ENCODE data around the gene TMEM255A. TPM values are rescaled to one million over a fixed set of nuclear protein-coding genes. Genes with fewer than 3 reads are reported as not detected.

The TMEM255A gene
- polyA plus RNA-seq, 1 of the 3 experiments (the other 2 are of a cell fraction) = 0.08 TPM

DNA sequence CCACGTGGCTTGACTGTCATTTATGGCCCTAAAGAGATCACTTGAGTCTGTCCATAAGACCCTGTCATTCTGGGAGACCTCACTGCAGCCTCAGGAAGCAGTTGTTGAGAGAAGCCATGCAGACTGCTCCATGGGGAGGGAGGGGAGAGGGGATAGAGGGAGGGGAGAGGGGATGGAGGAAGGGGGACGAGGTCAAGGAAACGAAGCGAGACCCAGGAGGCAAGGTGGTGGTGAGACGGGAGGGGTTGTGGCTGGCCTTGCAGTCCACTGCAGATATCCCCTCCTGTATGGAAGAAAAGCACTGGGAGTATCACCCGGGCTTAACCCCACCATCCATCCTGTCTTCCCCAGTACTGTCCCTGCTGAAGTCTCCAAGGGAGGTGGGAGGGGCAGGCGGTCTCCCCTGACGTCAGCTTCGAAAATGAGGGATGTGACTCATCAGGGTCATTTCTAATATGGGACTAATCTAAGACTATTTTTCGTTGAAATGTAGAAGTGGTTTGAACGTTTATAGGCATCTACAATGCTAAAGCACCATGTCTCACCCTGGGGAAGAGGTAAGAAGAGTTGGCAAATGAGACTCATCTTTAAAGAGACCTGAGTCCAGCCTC, 5.6 kb downstream of the TMEM255A start:
- Histone ChIP-seq H3K4me2 (no peak overlapping the region), H3F3A (replicated peaks; ENCODE audit: insufficient read depth) (no peaks in the 10 kb centered on the region), H3K27ac (ENCODE audit: low read depth in 2 of 2, low read length in 1 of 2) (no peak overlapping the region), H3K9ac (no peak overlapping the region), H2AFZ (ENCODE audit: low read depth) (no peak overlapping the region), H3K36me3 (replicated peaks in 1 of 2; ENCODE audit: control insufficient read depth in 1 of 2, insufficient read depth in 2 of 2, low read length in 1 of 2) (no peaks in the 10 kb centered on the region), H3K9me3 (no peaks in the 10 kb centered on the region), H4K20me1 (ENCODE audit: insufficient read depth) (no peaks in the 10 kb centered on the region), H3K79me2 (ENCODE audit: insufficient read depth) (no peaks in the 10 kb centered on the region), H3K4me1 (ENCODE audit: control insufficient read depth in 1 of 2, insufficient read depth in 2 of 2, low read depth in 1 of 2, low read length in 1 of 2) (peaks cover 0 to 3% of the 10 kb centered on the region in 2 experiments; a peak in 1 of 4 replicates), H3K27me3 (ENCODE audit: insufficient read depth) (peaks cover 46% of the 10 kb centered on the region), H3K9me2 (no peaks in the 10 kb centered on the region), H3K4me3 (ENCODE audit: low read depth in 2 of 2, low read length in 1 of 2) (no peak overlapping the region)
- no peak for DNase-seq
- 34% methylated on average over 11 of the region's 11 CpGs for WGBS (ENCODE audit: low lambda C conversion rate)
- TF ChIP-seq FOXJ3 (CRISPR knock-in tag; IDR thresholded peaks at IDR 0.05) (no peak), RFX5 (IDR thresholded peaks at IDR 0.05; ENCODE audit: low read length) (no peak)
- POLR2A ChIA-PET = no interaction called here
- CTCF ChIA-PET = no interaction called here

- no peak overlapping the region for H3K4me2 ChIP-seq
- H3K4me3 ChIP-seq (ENCODE audit: low read depth in 2 of 2, low read length in 1 of 2) = no peak overlapping the region
- no peaks in the 10 kb centered on the region for H3F3A ChIP-seq (replicated peaks; ENCODE audit: insufficient read depth)
- WGBS (ENCODE audit: low lambda C conversion rate) = 34% methylated on average over 8 of the region's 8 CpGs
- H2AFZ ChIP-seq (ENCODE audit: low read depth) = no peak overlapping the region
- CTCF ChIA-PET = no interaction called here
- no peaks in the 10 kb centered on the region for H3K4me1 ChIP-seq (ENCODE audit: control insufficient read depth in 1 of 2, insufficient read depth in 2 of 2, low read depth in 1 of 2, low read length in 1 of 2)
- TF ChIP-seq RAD21 (IDR thresholded peaks at IDR 0.05; ENCODE audit: low read length) (no peak), RFX5 (IDR thresholded peaks at IDR 0.05; ENCODE audit: low read length) (no peak), ELF1 (IDR thresholded peaks at IDR 0.05) (no peak), MEF2A (IDR thresholded peaks at IDR 0.05; ENCODE audit: borderline replicate concordance, low read depth) (no peak), TAF1 (IDR thresholded peaks at IDR 0.05; ENCODE audit: borderline replicate concordance, low read depth, low read length) (no peak), MXI1 (IDR thresholded peaks at IDR 0.05; ENCODE audit: low read depth, low read length) (no peak), EZH2phosphoT487 (IDR thresholded peaks at IDR 0.05; ENCODE audit: borderline replicate concordance, low read depth) (no peak), TEAD4 (IDR thresholded peaks at IDR 0.05; ENCODE audit: borderline replicate concordance, insufficient read depth) (no peak), RCOR1 (IDR thresholded peaks at IDR 0.05; ENCODE audit: low read length) (no peak), YY1 (IDR thresholded peaks at IDR 0.05; ENCODE audit: low read depth) (no peak), EP300 (IDR thresholded peaks at IDR 0.05; ENCODE audit: borderline replicate concordance in 1 of 2, low read depth in 1 of 2, low read length in 1 of 2) (no peak)
- H3K79me2 ChIP-seq (ENCODE audit: insufficient read depth) = no peaks in the 10 kb centered on the region
- H4K20me1 ChIP-seq (ENCODE audit: insufficient read depth) = no peaks in the 10 kb centered on the region
- H3K27ac ChIP-seq (ENCODE audit: low read depth in 2 of 2, low read length in 1 of 2) = no peak overlapping the region
- H3K9me3 ChIP-seq = no peaks in the 10 kb centered on the region
- DNase-seq = no peak
- POLR2A ChIA-PET = no interaction called here
- H3K9me2 ChIP-seq = no peaks in the 10 kb centered on the region
- no peaks in the 10 kb centered on the region for H3K36me3 ChIP-seq (replicated peaks in 1 of 2; ENCODE audit: control insufficient read depth in 1 of 2, insufficient read depth in 2 of 2, low read length in 1 of 2)
- H3K9ac ChIP-seq = no peak overlapping the region
- peaks cover 35% of the 10 kb centered on the region for H3K27me3 ChIP-seq (ENCODE audit: insufficient read depth)
These were observed 7.0 kb downstream of the TMEM255A start for GRCh38 chrX:120304256-120304655.

DNA sequence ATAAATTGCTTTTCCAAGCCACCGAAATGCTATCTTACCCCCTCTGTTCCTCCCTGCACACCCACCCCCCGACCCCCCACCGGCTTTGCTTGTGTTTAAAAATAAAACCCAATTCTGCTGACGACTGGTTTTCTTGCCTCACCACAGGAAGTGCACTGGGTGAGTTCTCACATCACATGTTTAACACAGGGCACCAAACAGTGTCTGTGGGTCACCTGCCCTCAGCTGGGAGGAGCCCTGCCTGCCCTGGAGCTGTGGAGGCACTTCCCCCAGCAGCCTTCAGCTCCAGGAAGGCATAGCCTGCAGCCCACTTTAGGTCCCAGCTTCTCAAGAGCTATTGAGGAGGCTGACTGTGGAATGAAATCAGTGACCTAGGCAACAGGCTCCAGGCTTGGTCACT, 8.8 kb downstream of the TMEM255A start:
- Histone ChIP-seq H3K9me3 (no peaks in the 10 kb centered on the region), H3K9ac (no peak overlapping the region), H3K4me2 (no peak overlapping the region), H3K36me3 (replicated peaks in 1 of 2; ENCODE audit: control insufficient read depth in 1 of 2, insufficient read depth in 2 of 2, low read length in 1 of 2) (no peaks in the 10 kb centered on the region), H3K9me2 (no peaks in the 10 kb centered on the region), H3K27me3 (ENCODE audit: insufficient read depth) (peaks cover 16% of the 10 kb centered on the region; the same call in 1 of the 2 replicates), H3K79me2 (ENCODE audit: insufficient read depth) (no peaks in the 10 kb centered on the region), H3F3A (replicated peaks; ENCODE audit: insufficient read depth) (no peaks in the 10 kb centered on the region), H4K20me1 (ENCODE audit: insufficient read depth) (no peaks in the 10 kb centered on the region), H3K27ac (ENCODE audit: low read depth in 2 of 2, low read length in 1 of 2) (no peak overlapping the region), H3K4me1 (ENCODE audit: control insufficient read depth in 1 of 2, insufficient read depth in 2 of 2, low read depth in 1 of 2, low read length in 1 of 2) (no peaks in the 10 kb centered on the region), H3K4me3 (ENCODE audit: low read depth in 2 of 2, low read length in 1 of 2) (no peak overlapping the region), H2AFZ (ENCODE audit: low read depth) (no peak overlapping the region)
- CTCF ChIA-PET = no interaction called here
- WGBS (ENCODE audit: low lambda C conversion rate) = 10% methylated on average over 4 of the region's 4 CpGs
- DNase-seq = no peak
- POLR2A ChIA-PET = no interaction called here
- TF ChIP-seq MXI1 (IDR thresholded peaks at IDR 0.05; ENCODE audit: low read depth, low read length) (no peak), EZH2phosphoT487 (IDR thresholded peaks at IDR 0.05; ENCODE audit: borderline replicate concordance, low read depth) (no peak), MEF2A (IDR thresholded peaks at IDR 0.05; ENCODE audit: borderline replicate concordance, low read depth) (no peak), GATA2 (CRISPR knock-in tag; IDR thresholded peaks at IDR 0.05) (no peak), ELF1 (IDR thresholded peaks at IDR 0.05) (no peak), CHD2 (IDR thresholded peaks at IDR 0.05; ENCODE audit: low read length, partially characterized antibody) (no peak), FOXM1 (IDR thresholded peaks at IDR 0.05; ENCODE audit: low read depth) (no peak), RFX5 (IDR thresholded peaks at IDR 0.05; ENCODE audit: low read length) (no peak), REST (IDR thresholded peaks at IDR 0.05; ENCODE audit: low read depth, low read length) (no peak)
- TF ChIP-seq, protein P1, sequence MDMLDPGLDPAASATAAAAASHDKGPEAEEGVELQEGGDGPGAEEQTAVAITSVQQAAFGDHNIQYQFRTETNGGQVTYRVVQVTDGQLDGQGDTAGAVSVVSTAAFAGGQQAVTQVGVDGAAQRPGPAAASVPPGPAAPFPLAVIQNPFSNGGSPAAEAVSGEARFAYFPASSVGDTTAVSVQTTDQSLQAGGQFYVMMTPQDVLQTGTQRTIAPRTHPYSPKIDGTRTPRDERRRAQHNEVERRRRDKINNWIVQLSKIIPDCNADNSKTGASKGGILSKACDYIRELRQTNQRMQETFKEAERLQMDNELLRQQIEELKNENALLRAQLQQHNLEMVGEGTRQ (IDR thresholded peaks at IDR 0.05; ENCODE audit: borderline replicate concordance, low read depth, low read length) = no peak
